Measurements from ENCODE around the gene CBR4.
"Not testable (repeated sequence)": the region's sequence is repeated elsewhere in the genome, so short reads cannot be mapped to it uniquely, and the experiment has no call there.

Gene CBR4

GRCh38 chr4:169010125-169011023 lies at the start of gene CBR4:
CBR4 (minus strand) TSS chr4:169010255; CDS start chr4:169010089, 166 bp downstream.
- peak; percentile 96 for DNase-seq

DNA sequence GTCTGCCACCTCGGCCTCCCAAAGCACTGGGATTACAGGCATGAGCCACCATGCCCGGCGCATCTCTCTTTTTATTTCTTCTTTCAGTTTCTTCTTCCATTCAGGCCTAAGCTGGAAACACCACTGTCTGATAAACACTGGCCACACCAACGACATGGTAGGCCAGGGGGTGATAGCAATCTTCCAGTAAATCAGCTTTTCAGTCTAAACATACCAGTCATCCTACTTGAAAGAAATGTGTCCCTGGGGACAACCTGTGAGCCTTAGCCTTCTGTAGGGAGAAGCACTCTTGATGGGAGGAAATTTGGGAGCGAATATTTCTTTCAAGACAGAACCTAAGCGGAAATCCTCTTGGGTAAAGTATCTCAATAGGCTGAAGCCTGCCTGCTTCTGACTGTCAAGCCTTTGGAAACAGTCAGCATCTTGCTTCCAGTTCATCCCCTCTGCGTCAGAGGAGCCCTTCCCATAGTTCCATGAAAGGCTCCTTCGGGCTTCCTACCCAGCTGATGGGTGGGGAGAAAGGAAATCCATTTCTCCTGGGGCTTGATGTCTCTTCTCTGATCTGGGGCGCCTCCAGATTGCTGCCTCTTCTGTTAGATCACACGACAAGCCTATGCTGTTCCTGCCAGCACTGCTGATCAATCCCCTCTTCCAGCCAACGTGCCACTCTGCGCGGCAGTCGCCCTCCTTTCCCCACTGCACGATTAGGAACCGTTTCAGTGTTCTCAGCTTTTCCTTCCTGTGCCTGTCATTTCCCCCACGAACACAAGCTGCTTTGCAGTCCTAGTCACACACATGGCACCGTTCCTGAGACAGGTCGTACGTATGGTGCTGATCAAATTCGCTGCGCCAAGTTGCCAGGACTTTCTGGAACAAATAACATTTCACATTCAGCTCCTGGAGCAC lies 49.5 kb upstream of the CBR4 start:
- DNase-seq = no peak

GRCh38 chr4:169058312-169058711 lies 48.3 kb upstream of the CBR4 start:
- DNase-seq = no peak

- DNase-seq = no peak
These were observed 44.8 kb upstream of the CBR4 start for GRCh38 chr4:169054879-169055278.

- no peak for DNase-seq
These were observed 42.5 kb upstream of the CBR4 start for GRCh38 chr4:169052594-169052945.

DNA sequence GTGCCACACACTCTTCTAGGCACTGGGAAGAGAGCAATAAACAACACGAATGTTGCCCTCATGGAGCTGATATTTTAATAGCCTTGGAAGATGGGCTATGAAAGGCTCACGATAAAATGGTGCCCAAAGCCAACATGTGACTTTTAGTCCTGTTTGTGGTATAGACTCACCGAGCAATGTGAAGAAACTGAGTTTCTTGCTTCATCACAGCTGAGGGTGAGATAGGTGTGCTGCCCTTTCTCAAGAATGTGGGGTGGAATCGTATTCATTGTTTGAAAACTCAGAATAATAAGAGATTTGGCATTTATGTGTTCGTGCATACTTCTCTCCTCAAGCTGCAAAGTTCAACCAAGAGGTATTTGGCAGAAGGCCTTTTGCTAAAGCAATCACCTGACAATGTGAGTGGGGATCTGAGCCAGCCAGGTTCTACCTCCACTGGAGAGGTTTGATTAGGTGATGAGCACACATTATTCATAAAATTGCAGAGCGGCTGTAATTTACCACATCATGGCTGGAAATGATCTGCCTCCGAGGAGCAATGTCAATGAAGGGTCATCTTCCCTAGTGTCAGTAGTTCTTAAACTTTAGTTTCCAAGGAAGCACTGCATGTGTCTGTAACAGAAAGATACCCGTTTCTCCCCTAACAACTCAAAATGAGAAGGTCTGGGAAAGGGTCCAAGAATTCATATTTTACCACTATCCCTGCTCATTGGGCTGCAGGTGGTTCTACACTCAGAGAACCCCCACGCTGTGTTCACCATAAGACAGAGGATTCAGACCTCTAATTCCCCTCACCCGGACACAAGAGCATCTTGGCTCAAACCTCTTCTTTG lies 41.9 kb upstream of the CBR4 start:
- DNase-seq = no peak

GRCh38 chr4:169050881-169051760 lies 41.1 kb upstream of the CBR4 start:
- no peak for DNase-seq

- no peak for DNase-seq
These were observed 40.2 kb upstream of the CBR4 start for GRCh38 chr4:169050284-169050683.

DNA sequence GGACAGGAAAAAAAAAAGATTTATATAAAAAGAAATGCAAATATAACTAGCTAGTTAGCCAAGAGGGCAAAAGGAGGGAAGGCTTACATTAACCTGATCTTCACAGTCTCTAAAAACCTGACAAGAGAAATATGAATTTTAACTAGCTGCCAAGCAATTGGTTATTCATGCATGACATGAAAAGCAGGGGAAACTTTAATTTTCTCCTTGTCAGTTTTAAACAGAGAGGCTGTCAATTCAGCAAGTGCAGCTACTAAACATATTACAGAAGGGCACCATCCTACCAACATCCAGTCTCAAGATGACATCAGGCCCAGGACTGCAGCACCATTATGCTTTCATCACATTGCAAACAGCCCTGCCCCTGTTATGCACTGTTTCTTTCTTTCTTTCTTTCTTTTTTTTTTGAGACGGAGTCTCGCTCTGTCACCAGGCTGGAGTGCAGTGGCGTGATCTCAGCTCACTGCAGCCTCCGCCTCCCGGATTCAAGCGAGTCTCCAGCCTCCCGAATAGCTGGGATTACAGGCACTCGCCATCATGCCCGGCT lies 38.9 kb upstream of the CBR4 start:
- no peak for DNase-seq

GRCh38 chr4:169047956-169048355 lies 37.9 kb upstream of the CBR4 start:
- DNase-seq = no peak

DNA sequence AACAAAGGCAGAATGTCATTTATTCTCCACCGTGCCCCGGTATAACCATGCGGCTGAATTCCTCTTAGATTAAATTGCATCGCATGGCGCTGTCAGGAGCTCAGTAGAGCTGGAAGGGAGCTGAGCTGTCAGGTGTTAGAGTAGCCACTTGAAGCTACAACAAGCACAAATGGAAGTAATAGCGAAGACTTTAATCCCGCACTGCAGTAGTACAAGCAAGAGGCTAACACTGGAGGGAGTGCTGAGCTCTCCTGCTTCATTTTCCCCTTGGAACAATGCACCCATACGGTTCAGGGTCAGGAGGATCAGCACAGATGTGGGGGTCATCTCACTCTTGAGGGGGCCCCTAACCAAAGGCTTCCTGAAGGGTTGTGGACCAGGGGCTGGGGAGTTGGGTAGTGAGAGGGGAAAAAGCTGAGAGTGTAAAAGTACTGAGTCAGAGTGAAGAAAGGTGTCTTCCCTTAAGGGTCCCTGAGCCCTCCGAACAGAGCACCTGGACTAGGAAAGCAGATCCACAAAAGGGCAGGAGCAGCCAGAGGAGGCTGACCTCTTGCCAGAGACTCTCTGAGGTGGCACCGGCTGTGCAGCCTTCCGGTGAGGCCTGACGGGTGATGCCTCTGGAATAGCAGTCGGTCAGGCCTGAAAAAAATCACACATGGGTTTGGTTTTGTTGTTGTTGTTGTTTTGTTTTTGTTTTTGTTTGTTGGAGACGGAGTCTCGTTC lies 36.0 kb upstream of the CBR4 start:
- DNase-seq = no peak

DNA sequence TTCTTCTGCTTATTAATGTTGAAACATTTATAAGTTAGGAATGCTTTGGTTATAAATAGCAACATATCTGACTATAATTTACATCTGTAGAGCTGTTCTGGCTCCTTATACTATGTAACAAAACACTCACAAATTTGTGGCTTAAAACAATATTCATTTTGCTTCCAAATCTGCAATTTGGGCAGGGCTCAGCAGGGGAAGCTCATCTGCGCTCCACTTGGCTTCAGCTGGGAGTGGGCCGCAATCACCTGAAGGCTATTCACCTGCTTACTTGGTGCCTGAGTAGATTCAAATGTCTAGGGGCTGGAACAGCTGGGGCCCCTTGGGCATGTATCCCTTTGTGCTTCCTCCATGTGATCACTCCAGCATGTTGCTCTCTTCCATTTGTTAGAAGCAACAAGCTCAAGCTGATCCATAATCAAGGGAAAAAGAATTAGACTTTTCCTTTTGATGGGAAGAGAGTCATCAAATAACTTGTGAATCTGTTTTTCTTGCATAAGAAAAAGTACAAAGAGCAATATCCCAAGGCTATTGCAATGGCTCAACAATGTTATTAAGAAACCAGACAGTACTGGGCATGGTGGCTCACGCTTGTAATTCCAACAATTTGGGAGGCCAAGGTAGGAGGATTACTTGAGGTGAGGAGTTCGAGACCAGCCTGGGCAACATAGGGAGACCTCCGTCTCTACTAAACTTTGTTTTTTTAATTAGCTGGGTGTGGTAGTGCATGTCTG lies 34.8 kb upstream of the CBR4 start:
- DNase-seq = no peak

- no peak for DNase-seq
These were observed 32.6 kb upstream of the CBR4 start for GRCh38 chr4:169042608-169043007.

- DNase-seq = no peak
These were observed 30.7 kb upstream of the CBR4 start for GRCh38 chr4:169040559-169041261.

- DNase-seq = no peak
These were observed 29.3 kb upstream of the CBR4 start for GRCh38 chr4:169039251-169039954.

DNA sequence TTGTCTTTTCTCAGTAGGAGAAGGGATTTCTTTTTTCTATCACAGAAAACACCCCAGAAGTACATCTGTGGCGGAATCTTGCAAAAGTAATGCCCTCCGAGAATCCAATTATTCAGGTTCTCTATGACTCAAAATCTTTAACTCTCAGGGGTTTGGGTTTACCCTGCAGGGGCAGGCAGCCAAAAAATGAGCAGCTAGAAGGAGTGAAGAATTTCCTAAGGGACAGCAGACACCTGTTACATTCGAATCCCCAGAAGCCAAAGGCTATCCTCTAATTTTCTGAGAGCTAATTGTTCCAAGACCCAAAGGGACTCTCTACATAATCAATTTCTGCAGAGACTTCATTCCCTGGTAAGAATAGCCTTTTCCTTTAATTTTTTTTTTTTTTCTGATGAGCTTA lies 27.5 kb upstream of the CBR4 start:
- no peak for DNase-seq

DNA sequence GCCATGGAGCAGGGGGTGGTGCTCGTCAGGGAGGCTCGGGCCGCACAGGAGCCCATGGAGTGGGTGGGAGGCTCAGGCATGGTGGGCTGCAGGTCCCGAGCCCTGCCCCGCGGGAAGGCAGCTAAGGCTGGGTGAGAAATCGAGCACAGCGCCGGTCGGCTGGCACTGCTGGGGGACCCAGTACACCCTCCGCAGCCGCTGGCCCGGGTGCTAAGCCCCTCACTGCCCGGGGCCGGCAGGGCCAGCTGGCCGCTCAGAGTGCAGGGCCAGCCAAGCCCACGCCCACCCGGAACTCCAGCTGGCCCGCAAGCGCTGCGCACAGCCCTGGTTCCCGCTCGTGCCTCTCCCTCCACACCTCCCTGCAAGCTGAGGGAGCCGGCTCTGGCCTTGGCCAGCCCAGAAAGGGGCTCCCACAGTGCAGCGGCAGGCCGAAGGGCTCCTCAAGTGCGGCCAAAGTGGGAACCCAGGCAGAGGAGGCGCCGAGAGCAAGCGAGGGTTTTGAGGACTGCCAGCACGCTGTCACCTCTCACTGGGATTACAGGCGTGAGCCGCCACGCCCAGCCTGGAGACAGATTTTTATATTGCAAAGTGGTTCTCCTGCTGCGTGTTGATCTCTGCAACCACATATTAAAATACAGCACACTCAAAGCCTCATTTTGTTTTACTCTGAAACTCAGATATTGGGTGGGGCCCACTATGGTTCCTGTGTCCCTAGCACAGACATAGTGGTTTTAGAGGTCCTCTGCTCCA lies 26.0 kb upstream of the CBR4 start:
- DNase-seq = not testable (repeated sequence)

DNA sequence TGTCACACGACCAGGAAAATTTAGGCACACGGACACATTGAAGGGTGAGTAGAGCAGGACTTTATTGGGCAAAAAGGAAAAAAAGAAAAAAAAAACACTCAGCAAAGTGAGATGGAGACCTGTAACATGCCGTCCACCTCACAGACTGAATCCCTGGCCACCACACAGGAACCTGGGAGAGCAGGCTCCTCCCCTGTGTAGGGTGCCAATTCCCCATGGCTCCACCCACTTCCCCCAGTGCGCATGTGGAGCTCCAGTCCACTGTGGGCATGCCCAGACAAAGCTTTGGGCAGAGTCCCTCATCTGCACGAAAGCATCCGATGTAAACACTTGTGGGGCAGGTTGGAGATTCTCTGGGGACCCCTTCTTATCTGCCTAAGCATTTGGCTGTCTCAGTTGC lies 23.6 kb upstream of the CBR4 start:
- no peak for DNase-seq
